Sigmoid colon (tissue), 7 donors: ENCODE measurements around the gene AKR1C4. TPM values are rescaled to one million over a fixed set of nuclear protein-coding genes. Genes with fewer than 3 reads are reported as not detected.

Experiments used
- DNase-seq: peaks from one replicate; pipeline ENCODE4 v3.0.0-alpha.2; 2019
- H3K27ac ChIP-seq, 4 donors: fragments of 200-600 bp; sonication (generic); one replicate each; pipeline ENCODE4 v1.5.1; 2016 to 2019; ENCODE audit warnings: mild to moderate bottlenecking in 1 of 4
- H3K27me3 ChIP-seq, 3 donors: fragments of 200-600 bp; sonication (generic); one replicate each; pipeline ENCODE4 v1.5.1; 2019; ENCODE audit warnings: mild to moderate bottlenecking in 1 of 3
- H3K36me3 ChIP-seq, 4 donors: fragments of 200-600 bp; sonication (generic); one replicate each; pipeline ENCODE4 v1.5.1; 2016 to 2019
- H3K4me1 ChIP-seq, 4 donors: fragments of 200-600 bp; sonication (generic); one replicate each; pipeline ENCODE4 v1.5.1; 2017 to 2019
- H3K4me3 ChIP-seq, 4 donors: fragments of 200-600 bp; sonication (generic); one replicate each; pipeline ENCODE4 v1.5.1; 2017 to 2019; ENCODE audit warnings: mild to moderate bottlenecking in 2 of 4, moderate library complexity in 1 of 4
- H3K9me3 ChIP-seq, 4 donors: fragments of 200-600 bp in 3 of 4; sonication (generic) in 3 of 4; one replicate each; pipeline versions ENCODE4 v1.5.1 to v1.6.1; 2013 to 2019
- EP300 ChIP-seq, 4 donors: sonication (generic); formaldehyde crosslinking; IDR thresholded peaks; one replicate each; pipeline ENCODE4 v1.6.1; 2017; ENCODE audit warnings: antibody characterized with exemption in 4 of 4
- POLR2A ChIP-seq, 2 donors: fragments of 450-650 bp; IDR thresholded peaks; one replicate each; pipeline ENCODE4 v1.6.1; 2016; ENCODE audit warnings: antibody characterized with exemption in 2 of 2, mild to moderate bottlenecking in 2 of 2, moderate library complexity in 2 of 2
- POLR2AphosphoS5 ChIP-seq, 4 donors: sonication (generic); formaldehyde crosslinking; IDR thresholded peaks; one replicate each; pipeline ENCODE4 v1.6.1; 2017; ENCODE audit warnings: antibody characterized with exemption in 4 of 4
- WGBS, 2 donors: extraction: QIAGEN DNeasy Blood & Tissue Kit; methylation state at CpG; one replicate each; pipeline ENCODE4 v1.1.7; 2013; 5-methylcytosine and 5-hydroxymethylcytosine counted together
- intact Hi-C: fragments of 100-400 bp; cut with DNase I; formaldehyde crosslinking; loops from one replicate; pipeline ENCODE4 v1.15.1; 2023
- polyA plus RNA-seq, 3 donors: library from polyadenylated mRNA; stranded (reverse); fragments of 200-250 nt; gene quantifications; one replicate each; pipeline ENCODE4 v1.2.3, GENCODE V29; 2013
- total RNA-seq, 4 donors: library from RNA; depleted of rRNA; stranded (reverse); fragments of >200 nt; gene quantifications; one replicate each; pipeline ENCODE4 v1.1.0, GENCODE V29; 2016
- TF ChIP-seq, protein P1 (sequence below), 4 experiments: fragments of 450-650 bp in 3 of 4; fragments of 200-600 bp in 1 of 4; IDR thresholded peaks; one replicate each; pipeline ENCODE4 v1.5.1; 2016 to 2019; ENCODE audit warnings: antibody characterized with exemption in 4 of 4, mild to moderate bottlenecking in 3 of 4, moderate library complexity in 2 of 4
- donor health status: healthy with polysubstance abuse.
- donor health status: Bipolar disorder and iron deficiency.
- donor health status: healthy.

AKR1C4 gene
- not detected for total RNA-seq
- polyA plus RNA-seq: not detected

- Histone ChIP-seq H3K36me3 (no peaks in the 10 kb centered on the region), H3K27ac (no peak within 1 kb of the TSS), H3K4me1 (no peaks in the 10 kb centered on the region), H3K9me3 (no peaks in the 10 kb centered on the region), H3K4me3 (no peak within 1 kb of the TSS), H3K27me3 (no peaks in the 10 kb centered on the region)
- WGBS, 2 donors: 38 to 77% methylated on average over 4 of the region's 4 CpGs
- intact Hi-C loops: no loop called here
- TF ChIP-seq, protein P1, sequence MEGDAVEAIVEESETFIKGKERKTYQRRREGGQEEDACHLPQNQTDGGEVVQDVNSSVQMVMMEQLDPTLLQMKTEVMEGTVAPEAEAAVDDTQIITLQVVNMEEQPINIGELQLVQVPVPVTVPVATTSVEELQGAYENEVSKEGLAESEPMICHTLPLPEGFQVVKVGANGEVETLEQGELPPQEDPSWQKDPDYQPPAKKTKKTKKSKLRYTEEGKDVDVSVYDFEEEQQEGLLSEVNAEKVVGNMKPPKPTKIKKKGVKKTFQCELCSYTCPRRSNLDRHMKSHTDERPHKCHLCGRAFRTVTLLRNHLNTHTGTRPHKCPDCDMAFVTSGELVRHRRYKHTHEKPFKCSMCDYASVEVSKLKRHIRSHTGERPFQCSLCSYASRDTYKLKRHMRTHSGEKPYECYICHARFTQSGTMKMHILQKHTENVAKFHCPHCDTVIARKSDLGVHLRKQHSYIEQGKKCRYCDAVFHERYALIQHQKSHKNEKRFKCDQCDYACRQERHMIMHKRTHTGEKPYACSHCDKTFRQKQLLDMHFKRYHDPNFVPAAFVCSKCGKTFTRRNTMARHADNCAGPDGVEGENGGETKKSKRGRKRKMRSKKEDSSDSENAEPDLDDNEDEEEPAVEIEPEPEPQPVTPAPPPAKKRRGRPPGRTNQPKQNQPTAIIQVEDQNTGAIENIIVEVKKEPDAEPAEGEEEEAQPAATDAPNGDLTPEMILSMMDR (IDR thresholded peaks at IDR 0.05): no peak
- TF ChIP-seq POLR2A (IDR thresholded peaks at IDR 0.05) (no peak), EP300 (IDR thresholded peaks at IDR 0.05) (no peak), POLR2AphosphoS5 (IDR thresholded peaks at IDR 0.05) (no peak)
- DNase-seq: no peak
Observed at GRCh38 chr10:5196702-5197113, at the start of gene AKR1C4. TSS of gene AKR1C4 (plus strand) at chr10:5196837. CDS start at chr10:5196868, 31 bp downstream.

DNA sequence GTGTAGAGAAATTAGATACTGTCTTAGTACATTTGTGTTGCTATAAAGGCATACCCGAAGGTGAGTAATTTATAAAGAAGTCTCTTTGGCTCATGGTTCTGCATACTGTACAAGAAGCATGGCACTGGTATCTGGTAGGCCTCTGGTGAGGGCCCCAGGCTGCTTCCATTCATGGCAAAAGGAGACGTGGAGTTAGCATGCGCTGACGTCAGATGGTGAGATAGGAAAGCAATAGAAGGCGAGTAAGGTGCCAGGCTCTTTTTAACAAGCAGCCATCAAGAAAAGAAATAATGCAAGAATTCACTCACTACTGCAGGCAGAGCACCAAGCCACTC is 49.8 kb upstream of the AKR1C4 start:
- Histone ChIP-seq H3K4me3 (no peak overlapping the region), H3K27ac (no peak overlapping the region), H3K27me3 (no peaks in the 10 kb centered on the region), H3K4me1 (no peaks in the 10 kb centered on the region), H3K9me3 (peaks cover 0 to 2% (median 0%) of the 10 kb centered on the region in 4 donors), H3K36me3 (no peaks in the 10 kb centered on the region)
- WGBS, 2 donors: 39 to 73% methylated on average over 5 of the region's 5 CpGs
- no peak for DNase-seq
- intact Hi-C loops: no loop called here
- no peak for TF ChIP-seq POLR2A (IDR thresholded peaks at IDR 0.05)

- Histone ChIP-seq H3K4me1 (no peaks in the 10 kb centered on the region), H3K4me3 (no peak overlapping the region), H3K27me3 (no peaks in the 10 kb centered on the region), H3K36me3 (no peaks in the 10 kb centered on the region), H3K27ac (no peak overlapping the region), H3K9me3 (peaks cover 0 to 2% (median 0%) of the 10 kb centered on the region in 4 donors)
- intact Hi-C loops: no loop called here
- no peak for TF ChIP-seq EP300 (IDR thresholded peaks at IDR 0.05)
- TF ChIP-seq POLR2AphosphoS5 (IDR thresholded peaks at IDR 0.05): no peak
- TF ChIP-seq POLR2A (IDR thresholded peaks at IDR 0.05): no peak
- TF ChIP-seq, protein P1 (IDR thresholded peaks at IDR 0.05): no peak
- WGBS, 2 donors: 21 to 68% methylated on average over 5 of the region's 5 CpGs
- DNase-seq: no peak
Observed at GRCh38 chr10:5147255-5147980, 49.2 kb upstream of the AKR1C4 start.

- no peak for DNase-seq
- intact Hi-C loops: no loop called here
- Histone ChIP-seq H3K9me3 (peaks cover 0 to 2% (median 0%) of the 10 kb centered on the region in 4 donors), H3K4me3 (no peak overlapping the region), H3K36me3 (no peaks in the 10 kb centered on the region), H3K4me1 (no peaks in the 10 kb centered on the region), H3K27me3 (no peaks in the 10 kb centered on the region), H3K27ac (no peak overlapping the region)
- 37 to 61% methylated on average over 3 of the region's 3 CpGs for WGBS, 2 donors
- no peak for TF ChIP-seq POLR2A (IDR thresholded peaks at IDR 0.05)
- no peak for TF ChIP-seq EP300 (IDR thresholded peaks at IDR 0.05)
- TF ChIP-seq POLR2AphosphoS5 (IDR thresholded peaks at IDR 0.05): no peak
- TF ChIP-seq, protein P1 (IDR thresholded peaks at IDR 0.05): no peak
Observed at GRCh38 chr10:5147981-5148677, 48.5 kb upstream of the AKR1C4 start.

DNA sequence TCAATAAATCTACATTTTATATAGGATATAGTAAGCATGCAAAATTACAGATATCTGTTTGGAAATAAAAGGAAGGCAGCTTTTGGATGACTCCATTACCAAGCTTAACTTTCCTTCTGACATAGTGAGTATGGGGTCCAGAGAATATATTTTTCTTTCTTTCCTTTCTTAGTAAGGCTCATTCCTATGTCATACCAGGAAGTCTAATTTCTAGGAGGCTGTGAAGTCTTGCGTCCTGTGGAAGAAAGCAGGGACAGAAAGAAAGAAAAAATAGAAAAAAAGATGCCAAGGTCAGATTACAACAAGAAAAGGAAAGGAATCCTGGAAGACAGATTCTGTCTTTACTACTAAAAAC is 48.0 kb upstream of the AKR1C4 start:
- Histone ChIP-seq H3K27me3 (no peaks in the 10 kb centered on the region), H3K27ac (no peak overlapping the region), H3K4me1 (no peaks in the 10 kb centered on the region), H3K36me3 (no peaks in the 10 kb centered on the region), H3K4me3 (no peak overlapping the region), H3K9me3 (peaks cover 0 to 2% (median 0%) of the 10 kb centered on the region in 4 donors)
- TF ChIP-seq EP300 (IDR thresholded peaks at IDR 0.05) (no peak), POLR2A (IDR thresholded peaks at IDR 0.05) (no peak), POLR2AphosphoS5 (IDR thresholded peaks at IDR 0.05) (no peak)
- TF ChIP-seq, protein P1 (IDR thresholded peaks at IDR 0.05): no peak
- no peak for DNase-seq
- intact Hi-C loops: no loop called here
- 38 to 71% methylated on average over 1 of the region's 1 CpG for WGBS, 2 donors
